GM06990 (cell line): ENCODE results near the gene AKTIP.

ENCODE experiments used
- DNase-seq: peaks from one replicate; pipeline ENCODE4 v3.0.0-alpha.2; 2011; ENCODE audit not compliant: insufficient read length; ENCODE audit errors: extremely low read depth
- H3K27me3 ChIP-seq: replicated peaks from 2 replicates; pipeline ENCODE4 v1.6.0; 2011; ENCODE audit warnings: low read length; ENCODE audit not compliant: control insufficient read depth, insufficient read depth
- H3K36me3 ChIP-seq: 2 replicates; pipeline ENCODE4 v1.5.1; 2011; ENCODE audit warnings: low read length; ENCODE audit not compliant: control insufficient read depth, insufficient read depth
- H3K4me3 ChIP-seq: replicated peaks from 2 replicates; pipeline ENCODE4 v1.5.1; 2011; ENCODE audit warnings: low read depth, mild to moderate bottlenecking, control low read depth, low read length
- TF ChIP-seq, protein P1 (sequence below): IDR thresholded peaks from 2 replicates; pipeline ENCODE4 v1.5.1; 2011; ENCODE audit warnings: low read length, control low read depth, mild to moderate bottlenecking, inconsistent platforms; ENCODE audit not compliant: insufficient read depth, poor library complexity, severe bottlenecking

AKTIP gene

GRCh38 chr16:53449816-53450517 lies 53.0 kb downstream of the AKTIP start:
- no peaks in the 10 kb centered on the region; the same call in 1 of the 2 replicates for H3K36me3 ChIP-seq
- TF ChIP-seq, protein P1, sequence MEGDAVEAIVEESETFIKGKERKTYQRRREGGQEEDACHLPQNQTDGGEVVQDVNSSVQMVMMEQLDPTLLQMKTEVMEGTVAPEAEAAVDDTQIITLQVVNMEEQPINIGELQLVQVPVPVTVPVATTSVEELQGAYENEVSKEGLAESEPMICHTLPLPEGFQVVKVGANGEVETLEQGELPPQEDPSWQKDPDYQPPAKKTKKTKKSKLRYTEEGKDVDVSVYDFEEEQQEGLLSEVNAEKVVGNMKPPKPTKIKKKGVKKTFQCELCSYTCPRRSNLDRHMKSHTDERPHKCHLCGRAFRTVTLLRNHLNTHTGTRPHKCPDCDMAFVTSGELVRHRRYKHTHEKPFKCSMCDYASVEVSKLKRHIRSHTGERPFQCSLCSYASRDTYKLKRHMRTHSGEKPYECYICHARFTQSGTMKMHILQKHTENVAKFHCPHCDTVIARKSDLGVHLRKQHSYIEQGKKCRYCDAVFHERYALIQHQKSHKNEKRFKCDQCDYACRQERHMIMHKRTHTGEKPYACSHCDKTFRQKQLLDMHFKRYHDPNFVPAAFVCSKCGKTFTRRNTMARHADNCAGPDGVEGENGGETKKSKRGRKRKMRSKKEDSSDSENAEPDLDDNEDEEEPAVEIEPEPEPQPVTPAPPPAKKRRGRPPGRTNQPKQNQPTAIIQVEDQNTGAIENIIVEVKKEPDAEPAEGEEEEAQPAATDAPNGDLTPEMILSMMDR = no peak
- no peaks in the 10 kb centered on the region for H3K27me3 ChIP-seq
- DNase-seq = no peak
- no peak overlapping the region for H3K4me3 ChIP-seq

DNA sequence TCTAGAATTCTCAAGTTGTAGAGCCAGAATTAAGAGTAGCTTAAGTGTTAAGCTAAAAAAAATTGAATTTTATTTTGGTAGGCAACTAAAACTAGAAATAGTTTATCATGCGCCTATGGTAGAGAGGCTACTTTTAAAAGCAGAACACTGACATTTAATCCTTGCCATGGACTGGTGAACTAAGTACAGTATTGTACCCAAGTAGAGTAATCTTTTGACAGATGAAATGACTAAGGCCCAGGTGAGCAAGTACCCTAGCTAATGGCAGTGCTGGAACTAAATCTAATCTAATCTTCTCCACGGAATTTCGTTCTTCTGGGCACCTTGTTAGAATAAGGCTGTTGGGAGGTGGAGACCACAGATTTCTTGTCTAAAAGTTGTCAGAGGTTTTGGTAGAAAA lies 56.9 kb downstream of the AKTIP start:
- Histone ChIP-seq H3K36me3 (peaks cover 2% of the 10 kb centered on the region), H3K27me3 (no peaks in the 10 kb centered on the region), H3K4me3 (no peak overlapping the region)
- TF ChIP-seq, protein P1 = no peak
- no peak for DNase-seq

DNA sequence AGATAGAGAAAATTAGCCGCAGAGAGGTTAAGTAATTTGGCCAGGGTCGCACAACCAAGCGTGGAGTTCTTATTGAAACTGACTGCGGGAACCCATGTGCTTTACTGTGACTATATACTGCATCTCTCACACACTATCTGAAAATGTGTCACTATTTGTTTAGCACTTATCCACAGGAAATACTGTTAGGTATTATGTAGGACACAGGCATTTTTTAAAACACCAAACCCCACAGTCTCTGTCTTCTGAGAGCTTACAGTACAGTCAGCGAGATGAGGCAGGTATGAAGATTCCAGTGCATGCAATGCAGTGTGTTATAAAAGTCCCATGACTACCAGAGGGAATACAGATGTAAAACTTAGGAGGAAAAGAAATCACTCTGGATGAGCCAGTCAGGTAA lies 57.5 kb downstream of the AKTIP start:
- TF ChIP-seq, protein P1 = no peak
- no peak overlapping the region for H3K4me3 ChIP-seq
- no peak for DNase-seq
- peaks cover 2% of the 10 kb centered on the region for H3K36me3 ChIP-seq
- H3K27me3 ChIP-seq = no peaks in the 10 kb centered on the region
